ENCODE measurements around the gene ACSF2.

- TF ChIP-seq, protein P1, sequence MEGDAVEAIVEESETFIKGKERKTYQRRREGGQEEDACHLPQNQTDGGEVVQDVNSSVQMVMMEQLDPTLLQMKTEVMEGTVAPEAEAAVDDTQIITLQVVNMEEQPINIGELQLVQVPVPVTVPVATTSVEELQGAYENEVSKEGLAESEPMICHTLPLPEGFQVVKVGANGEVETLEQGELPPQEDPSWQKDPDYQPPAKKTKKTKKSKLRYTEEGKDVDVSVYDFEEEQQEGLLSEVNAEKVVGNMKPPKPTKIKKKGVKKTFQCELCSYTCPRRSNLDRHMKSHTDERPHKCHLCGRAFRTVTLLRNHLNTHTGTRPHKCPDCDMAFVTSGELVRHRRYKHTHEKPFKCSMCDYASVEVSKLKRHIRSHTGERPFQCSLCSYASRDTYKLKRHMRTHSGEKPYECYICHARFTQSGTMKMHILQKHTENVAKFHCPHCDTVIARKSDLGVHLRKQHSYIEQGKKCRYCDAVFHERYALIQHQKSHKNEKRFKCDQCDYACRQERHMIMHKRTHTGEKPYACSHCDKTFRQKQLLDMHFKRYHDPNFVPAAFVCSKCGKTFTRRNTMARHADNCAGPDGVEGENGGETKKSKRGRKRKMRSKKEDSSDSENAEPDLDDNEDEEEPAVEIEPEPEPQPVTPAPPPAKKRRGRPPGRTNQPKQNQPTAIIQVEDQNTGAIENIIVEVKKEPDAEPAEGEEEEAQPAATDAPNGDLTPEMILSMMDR (IDR thresholded peaks at IDR 0.05), result no peak
- no peak for TF ChIP-seq POLR2AphosphoS5 (IDR thresholded peaks at IDR 0.05; ENCODE audit: low read depth, low read length)
- no peak for TF ChIP-seq REST (IDR thresholded peaks at IDR 0.05; ENCODE audit: insufficient read depth in 1 of 2, low read depth in 2 of 2, low read length in 1 of 2)
Measured at GRCh38 chr17:50467855-50468303, 41.9 kb downstream of the ACSF2 start.

All from Panc1 (cell line).